GM12892 (cell line): ENCODE results near the gene DLG1.

ENCODE experiments used
- POLR2AphosphoS5 ChIP-seq: IDR thresholded peaks from 2 replicates; pipeline ENCODE4 v1.6.1; 2011; ENCODE audit warnings: low read depth, low read length, control low read depth
- TAF1 ChIP-seq: IDR thresholded peaks from 2 replicates; pipeline ENCODE4 v1.6.1; 2011; ENCODE audit warnings: low read depth, mild to moderate bottlenecking, control low read depth, low read length, borderline replicate concordance

DNA sequence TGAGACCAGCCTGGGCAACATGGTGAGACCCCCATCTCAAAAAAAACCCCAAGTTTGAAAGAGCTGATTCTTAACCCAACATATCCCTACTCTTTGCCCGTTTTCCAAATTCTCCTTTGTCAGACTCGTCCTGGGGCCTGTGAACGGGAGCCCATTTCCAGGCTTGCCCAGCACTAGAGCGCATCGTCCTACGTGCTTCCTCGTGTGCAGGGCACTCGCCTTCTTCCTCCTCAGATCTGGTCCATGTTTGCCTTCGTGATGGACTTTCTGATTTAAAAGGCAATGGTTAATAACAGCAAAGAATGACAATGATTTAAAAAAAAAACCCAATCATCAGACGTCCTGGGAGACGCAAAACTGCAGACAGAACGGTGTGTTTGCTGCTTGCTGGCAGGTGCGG lies 278.9 kb downstream of the DLG1 start:
- TF ChIP-seq POLR2AphosphoS5, result no peak
- TF ChIP-seq TAF1, result no peak
